PFSK-1 (cell line): ENCODE results near the gene TFAM.

Source experiments
- POLR2AphosphoS5 ChIP-seq: IDR thresholded peaks from 2 replicates; pipeline ENCODE4 v1.6.1; 2012; ENCODE audit warnings: low read depth, mild to moderate bottlenecking, control low read depth, low read length, moderate library complexity
- TAF1 ChIP-seq: IDR thresholded peaks from 2 replicates; pipeline ENCODE4 v1.6.1; 2012; ENCODE audit warnings: low read length, control low read depth, borderline replicate concordance; ENCODE audit not compliant: insufficient read depth
- TF ChIP-seq, protein P1 (sequence below), 2 experiments: IDR thresholded peaks; 2 replicates each; pipeline versions ENCODE4 v1.6.1 to v1.8.0; 2011 to 2012; ENCODE audit warnings: low read depth in 2 of 2, low read length in 2 of 2, control low read depth in 1 of 2, inconsistent platforms in 1 of 2, mild to moderate bottlenecking in 1 of 2, moderate library complexity in 1 of 2; ENCODE audit not compliant: insufficient read depth in 1 of 2

DNA sequence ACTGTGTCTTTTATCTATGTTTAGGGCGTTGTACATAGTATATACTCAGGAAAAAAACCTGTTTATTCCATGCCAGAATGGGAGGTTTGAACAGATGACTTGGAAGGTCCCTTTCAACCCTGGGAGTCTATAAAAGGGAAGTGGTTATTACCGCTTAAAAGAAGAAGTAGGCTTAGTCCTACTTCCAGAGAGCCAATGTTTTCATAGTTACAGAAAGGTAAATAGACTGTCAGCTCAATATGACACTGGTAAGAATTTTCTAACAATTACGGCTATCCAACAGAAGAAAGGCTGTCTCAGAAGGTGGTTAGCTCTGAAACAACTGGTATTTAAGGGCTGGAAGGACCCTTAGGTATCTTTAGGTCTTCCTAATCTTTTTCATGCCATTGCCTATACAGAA is 1.1 kb upstream of the TFAM start:
- TF ChIP-seq POLR2AphosphoS5 (no peak), TAF1 (no peak)
- TF ChIP-seq, protein P1, sequence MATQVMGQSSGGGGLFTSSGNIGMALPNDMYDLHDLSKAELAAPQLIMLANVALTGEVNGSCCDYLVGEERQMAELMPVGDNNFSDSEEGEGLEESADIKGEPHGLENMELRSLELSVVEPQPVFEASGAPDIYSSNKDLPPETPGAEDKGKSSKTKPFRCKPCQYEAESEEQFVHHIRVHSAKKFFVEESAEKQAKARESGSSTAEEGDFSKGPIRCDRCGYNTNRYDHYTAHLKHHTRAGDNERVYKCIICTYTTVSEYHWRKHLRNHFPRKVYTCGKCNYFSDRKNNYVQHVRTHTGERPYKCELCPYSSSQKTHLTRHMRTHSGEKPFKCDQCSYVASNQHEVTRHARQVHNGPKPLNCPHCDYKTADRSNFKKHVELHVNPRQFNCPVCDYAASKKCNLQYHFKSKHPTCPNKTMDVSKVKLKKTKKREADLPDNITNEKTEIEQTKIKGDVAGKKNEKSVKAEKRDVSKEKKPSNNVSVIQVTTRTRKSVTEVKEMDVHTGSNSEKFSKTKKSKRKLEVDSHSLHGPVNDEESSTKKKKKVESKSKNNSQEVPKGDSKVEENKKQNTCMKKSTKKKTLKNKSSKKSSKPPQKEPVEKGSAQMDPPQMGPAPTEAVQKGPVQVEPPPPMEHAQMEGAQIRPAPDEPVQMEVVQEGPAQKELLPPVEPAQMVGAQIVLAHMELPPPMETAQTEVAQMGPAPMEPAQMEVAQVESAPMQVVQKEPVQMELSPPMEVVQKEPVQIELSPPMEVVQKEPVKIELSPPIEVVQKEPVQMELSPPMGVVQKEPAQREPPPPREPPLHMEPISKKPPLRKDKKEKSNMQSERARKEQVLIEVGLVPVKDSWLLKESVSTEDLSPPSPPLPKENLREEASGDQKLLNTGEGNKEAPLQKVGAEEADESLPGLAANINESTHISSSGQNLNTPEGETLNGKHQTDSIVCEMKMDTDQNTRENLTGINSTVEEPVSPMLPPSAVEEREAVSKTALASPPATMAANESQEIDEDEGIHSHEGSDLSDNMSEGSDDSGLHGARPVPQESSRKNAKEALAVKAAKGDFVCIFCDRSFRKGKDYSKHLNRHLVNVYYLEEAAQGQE (IDR thresholded peaks at IDR 0.05; ENCODE audit: insufficient read depth in 1 of 2, low read depth in 2 of 2, low read length in 2 of 2): no peak
